ENCODE measurements around the gene SLC13A3. TPM values are rescaled to one million over a fixed set of nuclear protein-coding genes. Genes with fewer than 3 reads are reported as not detected.

The SLC13A3 gene
- total RNA-seq, 1 donor from 2014 or later: 0.90 TPM

- H3K27ac Mint-ChIP-seq (ENCODE audit: unreplicated experiment): no peak overlapping the region
- H3K36me3 Mint-ChIP-seq (ENCODE audit: low read depth, unreplicated experiment): no peaks in the 10 kb centered on the region
- H3K4me1 Mint-ChIP-seq (ENCODE audit: unreplicated experiment): no peaks in the 10 kb centered on the region
- DNase-seq (ENCODE audit: low spot score): no peak
- H3K27me3 Mint-ChIP-seq (ENCODE audit: unreplicated experiment): peaks cover 2% of the 10 kb centered on the region
- H3K4me3 Mint-ChIP-seq (ENCODE audit: unreplicated experiment): no peak overlapping the region
- no peaks in the 10 kb centered on the region for H3K9me3 Mint-ChIP-seq (ENCODE audit: unreplicated experiment)
- TF ChIP-seq CTCF (IDR thresholded peaks at IDR 0.05; ENCODE audit: unreplicated experiment): no peak
Observed at GRCh38 chr20:46604551-46605133, 46.6 kb downstream of the SLC13A3 start.

GRCh38 chr20:46602429-46602828 is 48.8 kb downstream of the SLC13A3 start:
- no peak for TF ChIP-seq CTCF (IDR thresholded peaks at IDR 0.05; ENCODE audit: unreplicated experiment)
- Mint-ChIP-seq H3K27ac (ENCODE audit: unreplicated experiment) (no peak overlapping the region), H3K4me3 (ENCODE audit: unreplicated experiment) (no peak overlapping the region), H3K27me3 (ENCODE audit: unreplicated experiment) (peaks cover 2% of the 10 kb centered on the region), H3K36me3 (ENCODE audit: low read depth, unreplicated experiment) (no peaks in the 10 kb centered on the region), H3K4me1 (ENCODE audit: unreplicated experiment) (no peaks in the 10 kb centered on the region), H3K9me3 (ENCODE audit: unreplicated experiment) (no peaks in the 10 kb centered on the region)
- DNase-seq (ENCODE audit: low spot score): no peak

- no peaks in the 10 kb centered on the region for H3K9me3 Mint-ChIP-seq (ENCODE audit: unreplicated experiment)
- no peak for TF ChIP-seq CTCF (IDR thresholded peaks at IDR 0.05; ENCODE audit: unreplicated experiment)
- no peak overlapping the region for H3K4me3 Mint-ChIP-seq (ENCODE audit: unreplicated experiment)
- H3K27me3 Mint-ChIP-seq (ENCODE audit: unreplicated experiment): peaks cover 2% of the 10 kb centered on the region
- DNase-seq (ENCODE audit: low spot score): no peak
- H3K36me3 Mint-ChIP-seq (ENCODE audit: low read depth, unreplicated experiment): no peaks in the 10 kb centered on the region
- no peak overlapping the region for H3K27ac Mint-ChIP-seq (ENCODE audit: unreplicated experiment)
- H3K4me1 Mint-ChIP-seq (ENCODE audit: unreplicated experiment): no peaks in the 10 kb centered on the region
Observed at GRCh38 chr20:46601603-46602122, 49.6 kb downstream of the SLC13A3 start.

- no peak for TF ChIP-seq CTCF (IDR thresholded peaks at IDR 0.05; ENCODE audit: unreplicated experiment)
- Mint-ChIP-seq H3K27ac (ENCODE audit: unreplicated experiment) (no peak overlapping the region), H3K4me3 (ENCODE audit: unreplicated experiment) (no peak overlapping the region), H3K27me3 (ENCODE audit: unreplicated experiment) (peaks cover 2% of the 10 kb centered on the region), H3K4me1 (ENCODE audit: unreplicated experiment) (no peaks in the 10 kb centered on the region), H3K9me3 (ENCODE audit: unreplicated experiment) (no peaks in the 10 kb centered on the region), H3K36me3 (ENCODE audit: low read depth, unreplicated experiment) (no peaks in the 10 kb centered on the region)
- DNase-seq (ENCODE audit: low spot score): no peak
Observed at GRCh38 chr20:46600286-46600752, 50.9 kb downstream of the SLC13A3 start.

GRCh38 chr20:46599227-46599987 is 51.9 kb downstream of the SLC13A3 start:
- DNase-seq (ENCODE audit: low spot score): no peak
- H3K36me3 Mint-ChIP-seq (ENCODE audit: low read depth, unreplicated experiment): no peaks in the 10 kb centered on the region
- no peak overlapping the region for H3K27ac Mint-ChIP-seq (ENCODE audit: unreplicated experiment)
- no peak for TF ChIP-seq CTCF (IDR thresholded peaks at IDR 0.05; ENCODE audit: unreplicated experiment)
- H3K4me1 Mint-ChIP-seq (ENCODE audit: unreplicated experiment): no peaks in the 10 kb centered on the region
- H3K27me3 Mint-ChIP-seq (ENCODE audit: unreplicated experiment): peaks cover 2% of the 10 kb centered on the region
- no peaks in the 10 kb centered on the region for H3K9me3 Mint-ChIP-seq (ENCODE audit: unreplicated experiment)
- H3K4me3 Mint-ChIP-seq (ENCODE audit: unreplicated experiment): no peak overlapping the region

Measured in endothelial cell (in vitro differentiated cells).